ENCODE results near the gene ARHGEF38.

DNA sequence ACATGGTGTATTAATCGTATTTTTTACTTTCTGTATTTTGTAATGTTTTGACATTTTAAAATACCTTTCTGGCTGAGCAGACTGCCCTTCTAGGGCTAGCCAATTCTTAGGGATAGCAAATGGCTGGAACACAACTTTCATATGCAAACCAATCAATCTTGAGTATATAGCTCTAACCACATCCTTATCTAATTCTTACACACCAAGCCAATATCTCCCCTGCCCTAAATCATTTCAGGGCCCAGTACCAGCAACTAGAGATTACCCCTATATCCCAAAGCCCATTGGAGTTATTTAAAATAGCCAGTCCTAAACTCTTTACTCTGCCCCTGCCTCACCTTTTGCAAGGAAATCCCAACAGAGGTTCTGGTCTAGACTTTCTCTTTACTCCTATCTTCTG is 97.8 kb downstream of the ARHGEF38 start:
- TF ChIP-seq, protein P1, sequence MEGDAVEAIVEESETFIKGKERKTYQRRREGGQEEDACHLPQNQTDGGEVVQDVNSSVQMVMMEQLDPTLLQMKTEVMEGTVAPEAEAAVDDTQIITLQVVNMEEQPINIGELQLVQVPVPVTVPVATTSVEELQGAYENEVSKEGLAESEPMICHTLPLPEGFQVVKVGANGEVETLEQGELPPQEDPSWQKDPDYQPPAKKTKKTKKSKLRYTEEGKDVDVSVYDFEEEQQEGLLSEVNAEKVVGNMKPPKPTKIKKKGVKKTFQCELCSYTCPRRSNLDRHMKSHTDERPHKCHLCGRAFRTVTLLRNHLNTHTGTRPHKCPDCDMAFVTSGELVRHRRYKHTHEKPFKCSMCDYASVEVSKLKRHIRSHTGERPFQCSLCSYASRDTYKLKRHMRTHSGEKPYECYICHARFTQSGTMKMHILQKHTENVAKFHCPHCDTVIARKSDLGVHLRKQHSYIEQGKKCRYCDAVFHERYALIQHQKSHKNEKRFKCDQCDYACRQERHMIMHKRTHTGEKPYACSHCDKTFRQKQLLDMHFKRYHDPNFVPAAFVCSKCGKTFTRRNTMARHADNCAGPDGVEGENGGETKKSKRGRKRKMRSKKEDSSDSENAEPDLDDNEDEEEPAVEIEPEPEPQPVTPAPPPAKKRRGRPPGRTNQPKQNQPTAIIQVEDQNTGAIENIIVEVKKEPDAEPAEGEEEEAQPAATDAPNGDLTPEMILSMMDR (IDR thresholded peaks at IDR 0.05) = no peak
- no peak for TF ChIP-seq POLR2A (IDR thresholded peaks at IDR 0.05)

Data from body of pancreas (tissue), 4 donors.